HEK293 (cell line): ENCODE data around the gene RASA2.

Source experiments
- SETDB1 ChIP-seq: IDR thresholded peaks from one replicate; pipeline ENCODE4 v1.6.1; 2017; ENCODE audit warnings: mild to moderate bottlenecking, low read length, moderate library complexity, mixed read lengths; ENCODE audit not compliant: insufficient read length
- ZNF10 ChIP-seq: fragments of 450-650 bp; formaldehyde crosslinking; IDR thresholded peaks from 2 replicates; pipeline ENCODE4 v1.5.1; 2017; ENCODE audit warnings: missing biosample characterization, missing genetic modification characterization
- ZNF184 ChIP-seq: fragments of 450-650 bp; IDR thresholded peaks from 2 replicates; pipeline ENCODE4 v1.5.1; 2018; ENCODE audit warnings: missing biosample characterization, mild to moderate bottlenecking, missing genetic modification characterization
- TF ChIP-seq, protein P1 (sequence below): fragments of 450-650 bp; formaldehyde crosslinking; IDR thresholded peaks from 2 replicates; pipeline ENCODE4 v1.5.1; 2016; ENCODE audit warnings: missing biosample characterization, missing genetic modification characterization
- TF ChIP-seq, protein P2 (sequence below): fragments of 450-650 bp; formaldehyde crosslinking; IDR thresholded peaks from 2 replicates; pipeline ENCODE4 v1.5.1; 2016; ENCODE audit warnings: missing biosample characterization, missing genetic modification characterization
- TF ChIP-seq, protein P3 (sequence below): fragments of 450-650 bp; IDR thresholded peaks from 2 replicates; pipeline ENCODE4 v1.5.1; 2018; ENCODE audit warnings: missing biosample characterization, mild to moderate bottlenecking, missing genetic modification characterization
- TF ChIP-seq, protein P4 (sequence below): fragments of 450-650 bp; formaldehyde crosslinking; IDR thresholded peaks from 2 replicates; pipeline ENCODE4 v1.5.1; 2016; ENCODE audit warnings: missing biosample characterization, missing genetic modification characterization
- TF ChIP-seq, protein P5 (sequence below): fragments of 450-650 bp; formaldehyde crosslinking; IDR thresholded peaks from 2 replicates; pipeline ENCODE4 v1.5.1; 2016; ENCODE audit warnings: missing biosample characterization, missing genetic modification characterization
- TF ChIP-seq, protein P6 (sequence below): fragments of 450-650 bp; formaldehyde crosslinking; IDR thresholded peaks from 2 replicates; pipeline ENCODE4 v1.5.1; 2016; ENCODE audit warnings: missing biosample characterization, missing genetic modification characterization, borderline replicate concordance

DNA sequence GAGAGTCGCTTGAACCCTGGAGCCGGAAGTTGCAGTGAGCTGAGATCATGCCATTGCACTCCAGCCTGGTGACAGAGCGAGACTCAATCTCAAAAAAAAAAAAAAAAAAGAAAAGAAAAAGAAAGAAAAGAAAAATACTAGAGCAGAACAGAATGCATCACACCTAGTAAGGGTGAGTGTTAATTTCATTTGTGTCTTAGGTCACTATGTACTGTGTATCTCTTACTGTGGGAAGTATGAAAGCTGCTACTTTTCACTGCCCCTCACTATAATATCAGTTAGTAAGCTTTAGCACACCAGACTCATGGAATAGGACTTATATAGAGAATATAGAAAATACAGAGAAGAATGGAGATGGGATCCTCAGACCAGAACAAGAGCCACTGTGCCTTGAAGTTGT lies 45.9 kb upstream of the RASA2 start:
- TF ChIP-seq ZNF184 (tag by site-specific recombination) (no peak), SETDB1 (no peak), ZNF10 (tag by site-specific recombination) (no peak)
- TF ChIP-seq, protein P1, sequence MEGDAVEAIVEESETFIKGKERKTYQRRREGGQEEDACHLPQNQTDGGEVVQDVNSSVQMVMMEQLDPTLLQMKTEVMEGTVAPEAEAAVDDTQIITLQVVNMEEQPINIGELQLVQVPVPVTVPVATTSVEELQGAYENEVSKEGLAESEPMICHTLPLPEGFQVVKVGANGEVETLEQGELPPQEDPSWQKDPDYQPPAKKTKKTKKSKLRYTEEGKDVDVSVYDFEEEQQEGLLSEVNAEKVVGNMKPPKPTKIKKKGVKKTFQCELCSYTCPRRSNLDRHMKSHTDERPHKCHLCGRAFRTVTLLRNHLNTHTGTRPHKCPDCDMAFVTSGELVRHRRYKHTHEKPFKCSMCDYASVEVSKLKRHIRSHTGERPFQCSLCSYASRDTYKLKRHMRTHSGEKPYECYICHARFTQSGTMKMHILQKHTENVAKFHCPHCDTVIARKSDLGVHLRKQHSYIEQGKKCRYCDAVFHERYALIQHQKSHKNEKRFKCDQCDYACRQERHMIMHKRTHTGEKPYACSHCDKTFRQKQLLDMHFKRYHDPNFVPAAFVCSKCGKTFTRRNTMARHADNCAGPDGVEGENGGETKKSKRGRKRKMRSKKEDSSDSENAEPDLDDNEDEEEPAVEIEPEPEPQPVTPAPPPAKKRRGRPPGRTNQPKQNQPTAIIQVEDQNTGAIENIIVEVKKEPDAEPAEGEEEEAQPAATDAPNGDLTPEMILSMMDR (tag by site-specific recombination): no peak
- TF ChIP-seq, protein P2, sequence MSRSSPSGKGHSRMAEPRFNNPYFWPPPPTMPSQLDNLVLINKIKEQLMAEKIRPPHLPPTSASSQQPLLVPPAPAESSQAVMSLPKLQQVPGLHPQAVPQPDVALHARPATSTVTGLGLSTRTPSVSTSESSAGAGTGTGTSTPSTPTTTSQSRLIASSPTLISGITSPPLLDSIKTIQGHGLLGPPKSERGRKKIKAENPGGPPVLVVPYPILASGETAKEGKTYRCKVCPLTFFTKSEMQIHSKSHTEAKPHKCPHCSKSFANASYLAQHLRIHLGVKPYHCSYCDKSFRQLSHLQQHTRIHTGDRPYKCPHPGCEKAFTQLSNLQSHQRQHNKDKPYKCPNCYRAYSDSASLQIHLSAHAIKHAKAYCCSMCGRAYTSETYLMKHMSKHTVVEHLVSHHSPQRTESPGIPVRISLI (tag by site-specific recombination): no peak
- TF ChIP-seq, protein P3, sequence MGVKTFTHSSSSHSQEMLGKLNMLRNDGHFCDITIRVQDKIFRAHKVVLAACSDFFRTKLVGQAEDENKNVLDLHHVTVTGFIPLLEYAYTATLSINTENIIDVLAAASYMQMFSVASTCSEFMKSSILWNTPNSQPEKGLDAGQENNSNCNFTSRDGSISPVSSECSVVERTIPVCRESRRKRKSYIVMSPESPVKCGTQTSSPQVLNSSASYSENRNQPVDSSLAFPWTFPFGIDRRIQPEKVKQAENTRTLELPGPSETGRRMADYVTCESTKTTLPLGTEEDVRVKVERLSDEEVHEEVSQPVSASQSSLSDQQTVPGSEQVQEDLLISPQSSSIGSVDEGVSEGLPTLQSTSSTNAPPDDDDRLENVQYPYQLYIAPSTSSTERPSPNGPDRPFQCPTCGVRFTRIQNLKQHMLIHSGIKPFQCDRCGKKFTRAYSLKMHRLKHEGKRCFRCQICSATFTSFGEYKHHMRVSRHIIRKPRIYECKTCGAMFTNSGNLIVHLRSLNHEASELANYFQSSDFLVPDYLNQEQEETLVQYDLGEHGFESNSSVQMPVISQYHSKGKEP (tag by site-specific recombination): no peak
- TF ChIP-seq, protein P4, sequence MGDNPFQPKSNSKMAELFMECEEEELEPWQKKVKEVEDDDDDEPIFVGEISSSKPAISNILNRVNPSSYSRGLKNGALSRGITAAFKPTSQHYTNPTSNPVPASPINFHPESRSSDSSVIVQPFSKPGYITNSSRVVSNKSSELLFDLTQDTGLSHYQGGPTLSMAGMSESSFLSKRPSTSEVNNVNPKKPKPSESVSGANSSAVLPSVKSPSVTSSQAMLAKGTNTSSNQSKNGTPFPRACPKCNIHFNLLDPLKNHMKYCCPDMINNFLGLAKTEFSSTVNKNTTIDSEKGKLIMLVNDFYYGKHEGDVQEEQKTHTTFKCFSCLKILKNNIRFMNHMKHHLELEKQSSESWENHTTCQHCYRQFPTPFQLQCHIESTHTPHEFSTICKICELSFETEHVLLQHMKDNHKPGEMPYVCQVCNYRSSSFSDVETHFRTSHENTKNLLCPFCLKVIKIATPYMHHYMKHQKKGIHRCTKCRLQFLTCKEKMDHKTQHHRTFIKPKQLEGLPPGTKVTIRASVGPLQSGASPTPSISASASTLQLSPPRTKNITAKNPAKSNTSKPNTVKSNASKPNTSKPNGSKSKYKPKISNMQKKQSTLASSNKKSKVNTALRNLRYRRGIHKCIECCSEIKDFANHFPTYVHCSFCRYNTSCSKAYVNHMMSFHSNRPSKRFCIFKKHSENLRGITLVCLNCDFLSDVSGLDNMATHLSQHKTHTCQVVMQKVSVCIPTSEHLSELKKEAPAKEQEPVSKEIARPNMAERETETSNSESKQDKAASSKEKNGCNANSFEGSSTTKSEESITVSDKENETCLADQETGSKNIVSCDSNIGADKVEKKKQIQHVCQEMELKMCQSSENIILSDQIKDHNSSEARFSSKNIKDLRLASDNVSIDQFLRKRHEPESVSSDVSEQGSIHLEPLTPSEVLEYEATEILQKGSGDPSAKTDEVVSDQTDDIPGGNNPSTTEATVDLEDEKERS (tag by site-specific recombination): no peak
- TF ChIP-seq, protein P5, sequence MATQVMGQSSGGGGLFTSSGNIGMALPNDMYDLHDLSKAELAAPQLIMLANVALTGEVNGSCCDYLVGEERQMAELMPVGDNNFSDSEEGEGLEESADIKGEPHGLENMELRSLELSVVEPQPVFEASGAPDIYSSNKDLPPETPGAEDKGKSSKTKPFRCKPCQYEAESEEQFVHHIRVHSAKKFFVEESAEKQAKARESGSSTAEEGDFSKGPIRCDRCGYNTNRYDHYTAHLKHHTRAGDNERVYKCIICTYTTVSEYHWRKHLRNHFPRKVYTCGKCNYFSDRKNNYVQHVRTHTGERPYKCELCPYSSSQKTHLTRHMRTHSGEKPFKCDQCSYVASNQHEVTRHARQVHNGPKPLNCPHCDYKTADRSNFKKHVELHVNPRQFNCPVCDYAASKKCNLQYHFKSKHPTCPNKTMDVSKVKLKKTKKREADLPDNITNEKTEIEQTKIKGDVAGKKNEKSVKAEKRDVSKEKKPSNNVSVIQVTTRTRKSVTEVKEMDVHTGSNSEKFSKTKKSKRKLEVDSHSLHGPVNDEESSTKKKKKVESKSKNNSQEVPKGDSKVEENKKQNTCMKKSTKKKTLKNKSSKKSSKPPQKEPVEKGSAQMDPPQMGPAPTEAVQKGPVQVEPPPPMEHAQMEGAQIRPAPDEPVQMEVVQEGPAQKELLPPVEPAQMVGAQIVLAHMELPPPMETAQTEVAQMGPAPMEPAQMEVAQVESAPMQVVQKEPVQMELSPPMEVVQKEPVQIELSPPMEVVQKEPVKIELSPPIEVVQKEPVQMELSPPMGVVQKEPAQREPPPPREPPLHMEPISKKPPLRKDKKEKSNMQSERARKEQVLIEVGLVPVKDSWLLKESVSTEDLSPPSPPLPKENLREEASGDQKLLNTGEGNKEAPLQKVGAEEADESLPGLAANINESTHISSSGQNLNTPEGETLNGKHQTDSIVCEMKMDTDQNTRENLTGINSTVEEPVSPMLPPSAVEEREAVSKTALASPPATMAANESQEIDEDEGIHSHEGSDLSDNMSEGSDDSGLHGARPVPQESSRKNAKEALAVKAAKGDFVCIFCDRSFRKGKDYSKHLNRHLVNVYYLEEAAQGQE (tag by site-specific recombination): no peak
- TF ChIP-seq, protein P6, sequence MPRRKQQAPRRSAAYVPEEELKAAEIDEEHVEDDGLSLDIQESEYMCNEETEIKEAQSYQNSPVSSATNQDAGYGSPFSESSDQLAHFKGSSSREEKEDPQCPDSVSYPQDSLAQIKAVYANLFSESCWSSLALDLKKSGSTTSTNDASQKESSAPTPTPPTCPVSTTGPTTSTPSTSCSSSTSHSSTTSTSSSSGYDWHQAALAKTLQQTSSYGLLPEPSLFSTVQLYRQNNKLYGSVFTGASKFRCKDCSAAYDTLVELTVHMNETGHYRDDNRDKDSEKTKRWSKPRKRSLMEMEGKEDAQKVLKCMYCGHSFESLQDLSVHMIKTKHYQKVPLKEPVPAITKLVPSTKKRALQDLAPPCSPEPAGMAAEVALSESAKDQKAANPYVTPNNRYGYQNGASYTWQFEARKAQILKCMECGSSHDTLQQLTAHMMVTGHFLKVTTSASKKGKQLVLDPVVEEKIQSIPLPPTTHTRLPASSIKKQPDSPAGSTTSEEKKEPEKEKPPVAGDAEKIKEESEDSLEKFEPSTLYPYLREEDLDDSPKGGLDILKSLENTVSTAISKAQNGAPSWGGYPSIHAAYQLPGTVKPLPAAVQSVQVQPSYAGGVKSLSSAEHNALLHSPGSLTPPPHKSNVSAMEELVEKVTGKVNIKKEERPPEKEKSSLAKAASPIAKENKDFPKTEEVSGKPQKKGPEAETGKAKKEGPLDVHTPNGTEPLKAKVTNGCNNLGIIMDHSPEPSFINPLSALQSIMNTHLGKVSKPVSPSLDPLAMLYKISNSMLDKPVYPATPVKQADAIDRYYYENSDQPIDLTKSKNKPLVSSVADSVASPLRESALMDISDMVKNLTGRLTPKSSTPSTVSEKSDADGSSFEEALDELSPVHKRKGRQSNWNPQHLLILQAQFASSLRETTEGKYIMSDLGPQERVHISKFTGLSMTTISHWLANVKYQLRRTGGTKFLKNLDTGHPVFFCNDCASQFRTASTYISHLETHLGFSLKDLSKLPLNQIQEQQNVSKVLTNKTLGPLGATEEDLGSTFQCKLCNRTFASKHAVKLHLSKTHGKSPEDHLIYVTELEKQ (tag by site-specific recombination): no peak
